Measurements from ENCODE around the gene PAPPA.

DNA sequence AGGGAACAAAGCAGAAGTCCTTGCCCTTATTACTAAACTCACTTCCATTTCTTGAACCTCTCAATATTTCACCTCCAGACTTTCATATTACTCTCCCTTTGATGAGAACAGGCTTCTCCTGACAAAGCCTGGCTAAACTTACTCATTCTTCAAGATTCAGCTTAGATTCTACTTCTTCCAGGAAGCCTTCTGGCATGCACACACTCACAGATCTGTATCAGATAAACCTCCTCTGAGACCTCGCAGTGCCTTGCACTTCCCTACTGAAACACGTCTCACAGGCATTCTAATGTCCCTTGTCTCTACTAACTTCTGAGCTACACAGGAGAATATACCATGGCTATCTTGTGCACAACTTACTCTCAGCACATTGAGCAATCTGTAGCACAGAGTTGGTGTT lies 16.6 kb upstream of the PAPPA start:
- TF ChIP-seq, protein P1, sequence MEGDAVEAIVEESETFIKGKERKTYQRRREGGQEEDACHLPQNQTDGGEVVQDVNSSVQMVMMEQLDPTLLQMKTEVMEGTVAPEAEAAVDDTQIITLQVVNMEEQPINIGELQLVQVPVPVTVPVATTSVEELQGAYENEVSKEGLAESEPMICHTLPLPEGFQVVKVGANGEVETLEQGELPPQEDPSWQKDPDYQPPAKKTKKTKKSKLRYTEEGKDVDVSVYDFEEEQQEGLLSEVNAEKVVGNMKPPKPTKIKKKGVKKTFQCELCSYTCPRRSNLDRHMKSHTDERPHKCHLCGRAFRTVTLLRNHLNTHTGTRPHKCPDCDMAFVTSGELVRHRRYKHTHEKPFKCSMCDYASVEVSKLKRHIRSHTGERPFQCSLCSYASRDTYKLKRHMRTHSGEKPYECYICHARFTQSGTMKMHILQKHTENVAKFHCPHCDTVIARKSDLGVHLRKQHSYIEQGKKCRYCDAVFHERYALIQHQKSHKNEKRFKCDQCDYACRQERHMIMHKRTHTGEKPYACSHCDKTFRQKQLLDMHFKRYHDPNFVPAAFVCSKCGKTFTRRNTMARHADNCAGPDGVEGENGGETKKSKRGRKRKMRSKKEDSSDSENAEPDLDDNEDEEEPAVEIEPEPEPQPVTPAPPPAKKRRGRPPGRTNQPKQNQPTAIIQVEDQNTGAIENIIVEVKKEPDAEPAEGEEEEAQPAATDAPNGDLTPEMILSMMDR (IDR thresholded peaks at IDR 0.05), result no peak
- no peak for TF ChIP-seq POLR2A (IDR thresholded peaks at IDR 0.05; ENCODE audit: low read depth)
- TF ChIP-seq POLR2AphosphoS5 (IDR thresholded peaks at IDR 0.05), result no peak

Data from esophagus muscularis mucosa (tissue), 3 donors.